Upper lobe of right lung (tissue), 1 donor: ENCODE measurements around the gene ALDH1A3. TPM values are rescaled to one million over a fixed set of nuclear protein-coding genes. Genes with fewer than 3 reads are reported as not detected.

ENCODE experiments used
- ATAC-seq: fragments of 200-7000 bp; cut with Tn5 transposase; one replicate; pipeline ENCODE4 v1.9.1; 2020; ENCODE audit warnings: mild to moderate bottlenecking, moderate library complexity
- DNase-seq: peaks from one replicate; pipeline ENCODE4 v3.0.0-alpha.2; 2020
- H3K27ac ChIP-seq: fragments of 200-600 bp; one replicate; pipeline ENCODE4 v1.8.0; 2022
- H3K27me3 ChIP-seq: fragments of 200-600 bp; one replicate; pipeline ENCODE4 v1.8.0; 2022; ENCODE audit warnings: mild to moderate bottlenecking
- H3K36me3 ChIP-seq: fragments of 200-600 bp; one replicate; pipeline ENCODE4 v1.8.0; 2022
- H3K4me1 ChIP-seq: fragments of 200-600 bp; one replicate; pipeline ENCODE4 v1.8.0; 2022
- H3K4me3 ChIP-seq: fragments of 200-600 bp; one replicate; pipeline ENCODE4 v1.8.0; 2022; ENCODE audit warnings: mild to moderate bottlenecking
- H3K9me3 ChIP-seq: fragments of 200-600 bp; one replicate; pipeline ENCODE4 v1.8.0; 2022
- CTCF ChIP-seq: fragments of 200-600 bp; IDR thresholded peaks from one replicate; pipeline ENCODE4 v1.8.0; 2022; ENCODE audit warnings: antibody characterized with exemption
- intact Hi-C: fragments of 100-400 bp; cut with DNase I; formaldehyde crosslinking; loops from one replicate; pipeline ENCODE4 v1.11.0; 2022
- total RNA-seq: library from RNA; stranded (reverse); fragmentation: NEBNext Ultra II Directional; extraction: Animal tissue kit (Norgen Biotek cat#: 25700); gene quantifications from one replicate; pipeline ENCODE4 v1.2.1, GENCODE V29; 2021
- donor health status: DM: no; HTN: yes; CAD: no; lungs with severe emphysema.

Gene ALDH1A3
- total RNA-seq, 1 donor from 2014 or later, result 9.9 TPM

GRCh38 chr15:100931143-100931890 is 51.7 kb downstream of the ALDH1A3 start:
- Histone ChIP-seq H3K36me3 (peaks cover 18% of the 10 kb centered on the region), H3K27ac (no peak overlapping the region), H3K9me3 (no peaks in the 10 kb centered on the region), H3K4me1 (no peaks in the 10 kb centered on the region), H3K4me3 (no peak overlapping the region), H3K27me3 (no peaks in the 10 kb centered on the region)
- DNase-seq, result no peak
- intact Hi-C loops, result no loop called here
- no peak for TF ChIP-seq CTCF
- ATAC-seq, result no peak

GRCh38 chr15:100932676-100933348 is 53.2 kb downstream of the ALDH1A3 start:
- intact Hi-C loops, result no loop called here
- DNase-seq (no peak), ATAC-seq (no peak)
- no peak for TF ChIP-seq CTCF
- H3K27me3 ChIP-seq, result no peaks in the 10 kb centered on the region
- H3K9me3 ChIP-seq, result no peaks in the 10 kb centered on the region
- H3K36me3 ChIP-seq, result peaks cover 9% of the 10 kb centered on the region
- no peak overlapping the region for H3K27ac ChIP-seq
- H3K4me1 ChIP-seq, result no peaks in the 10 kb centered on the region
- no peak overlapping the region for H3K4me3 ChIP-seq

GRCh38 chr15:100934166-100934565 is 54.5 kb downstream of the ALDH1A3 start:
- DNase-seq (no peak), ATAC-seq (no peak)
- no peak overlapping the region for H3K27ac ChIP-seq
- no peaks in the 10 kb centered on the region for H3K4me1 ChIP-seq
- no peak overlapping the region for H3K4me3 ChIP-seq
- no peaks in the 10 kb centered on the region for H3K36me3 ChIP-seq
- intact Hi-C loops, result no loop called here
- no peaks in the 10 kb centered on the region for H3K27me3 ChIP-seq
- no peaks in the 10 kb centered on the region for H3K9me3 ChIP-seq
- no peak for TF ChIP-seq CTCF

- no peaks in the 10 kb centered on the region for H3K36me3 ChIP-seq
- no peak for DNase-seq
- no peak overlapping the region for H3K4me3 ChIP-seq
- TF ChIP-seq CTCF, result no peak
- intact Hi-C loops, result no loop called here
- no peaks in the 10 kb centered on the region for H3K27me3 ChIP-seq
- ATAC-seq, result no peak
- H3K9me3 ChIP-seq, result no peaks in the 10 kb centered on the region
- no peak overlapping the region for H3K27ac ChIP-seq
- H3K4me1 ChIP-seq, result no peaks in the 10 kb centered on the region
Measured at GRCh38 chr15:100934726-100935125, 55.1 kb downstream of the ALDH1A3 start.

- DNase-seq (no peak), ATAC-seq (no peak)
- intact Hi-C loops, result no loop called here
- no peaks in the 10 kb centered on the region for H3K9me3 ChIP-seq
- no peak overlapping the region for H3K4me3 ChIP-seq
- H3K4me1 ChIP-seq, result no peaks in the 10 kb centered on the region
- no peak for TF ChIP-seq CTCF
- no peaks in the 10 kb centered on the region for H3K27me3 ChIP-seq
- H3K36me3 ChIP-seq, result no peaks in the 10 kb centered on the region
- H3K27ac ChIP-seq, result no peak overlapping the region
Measured at GRCh38 chr15:100937171-100937570, 57.5 kb downstream of the ALDH1A3 start.
